Mammary epithelial cell (primary cell): ENCODE measurements around the gene ANAPC7.
"Not testable (repeated sequence)": the region's sequence is repeated elsewhere in the genome, so short reads cannot be mapped to it uniquely, and the experiment has no call there.

Source experiments
- EZH2 ChIP-seq: IDR thresholded peaks from 2 replicates; pipeline ENCODE4 v1.6.1; 2012; ENCODE audit warnings: low read length, inconsistent platforms, borderline replicate concordance
- TF ChIP-seq, protein P1 (sequence below), 2 donors: IDR thresholded peaks in 1 of 2; conservative IDR thresholded peaks in 1 of 2; 2 replicates each; pipeline ENCODE4 v1.5.1; 2011 to 2012; ENCODE audit warnings: inconsistent platforms in 2 of 2, low read length in 2 of 2, mild to moderate bottlenecking in 2 of 2, control low read depth in 1 of 2, low read depth in 1 of 2; ENCODE audit not compliant: insufficient read depth in 1 of 2; ENCODE audit errors: extremely low read depth in 1 of 2

DNA sequence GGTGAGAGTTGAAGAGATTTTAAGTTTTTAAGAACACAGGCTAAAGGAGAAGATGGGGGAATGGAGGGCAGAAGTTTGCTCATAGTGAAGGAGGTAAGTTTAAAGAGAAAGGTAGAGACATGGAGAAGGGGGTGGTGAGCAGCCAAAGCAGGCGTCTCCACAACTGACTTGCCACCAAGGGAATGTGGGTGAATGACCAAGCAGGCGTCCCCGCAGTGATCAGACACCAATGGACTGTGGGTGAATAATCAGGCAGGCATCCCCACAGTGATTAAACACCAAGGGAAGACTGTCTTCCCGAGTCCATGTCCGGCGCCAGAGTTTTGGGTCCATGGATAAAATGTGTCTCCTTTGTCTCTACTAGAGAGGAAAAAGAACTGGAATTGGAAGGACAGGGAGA lies 6.6 kb upstream of the ANAPC7 start:
- TF ChIP-seq, protein P1, sequence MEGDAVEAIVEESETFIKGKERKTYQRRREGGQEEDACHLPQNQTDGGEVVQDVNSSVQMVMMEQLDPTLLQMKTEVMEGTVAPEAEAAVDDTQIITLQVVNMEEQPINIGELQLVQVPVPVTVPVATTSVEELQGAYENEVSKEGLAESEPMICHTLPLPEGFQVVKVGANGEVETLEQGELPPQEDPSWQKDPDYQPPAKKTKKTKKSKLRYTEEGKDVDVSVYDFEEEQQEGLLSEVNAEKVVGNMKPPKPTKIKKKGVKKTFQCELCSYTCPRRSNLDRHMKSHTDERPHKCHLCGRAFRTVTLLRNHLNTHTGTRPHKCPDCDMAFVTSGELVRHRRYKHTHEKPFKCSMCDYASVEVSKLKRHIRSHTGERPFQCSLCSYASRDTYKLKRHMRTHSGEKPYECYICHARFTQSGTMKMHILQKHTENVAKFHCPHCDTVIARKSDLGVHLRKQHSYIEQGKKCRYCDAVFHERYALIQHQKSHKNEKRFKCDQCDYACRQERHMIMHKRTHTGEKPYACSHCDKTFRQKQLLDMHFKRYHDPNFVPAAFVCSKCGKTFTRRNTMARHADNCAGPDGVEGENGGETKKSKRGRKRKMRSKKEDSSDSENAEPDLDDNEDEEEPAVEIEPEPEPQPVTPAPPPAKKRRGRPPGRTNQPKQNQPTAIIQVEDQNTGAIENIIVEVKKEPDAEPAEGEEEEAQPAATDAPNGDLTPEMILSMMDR (conservative IDR thresholded peaks at IDR 0.05 in 1 of 2, IDR thresholded peaks at IDR 0.05 in 1 of 2; ENCODE audit: extremely low read depth in 1 of 2, insufficient read depth in 1 of 2, low read depth in 1 of 2, low read length in 2 of 2): not testable (repeated sequence)
- not testable (repeated sequence) for TF ChIP-seq EZH2
